RWPE2 (cell line): Measurements from ENCODE around the gene HVCN1.

Experiments used
- ATAC-seq: fragments of 200-7000 bp; cut with Tn5 transposase; 3 replicates; pipeline ENCODE4 v1.9.1; 2021; ENCODE audit warnings: low read depth
- DNase-seq: peaks from one replicate; pipeline ENCODE4 v3.0.0-alpha.2; 2020; ENCODE audit warnings: low spot score
- H3K27ac ChIP-seq: fragments of 450-650 bp; 2 replicates; pipeline ENCODE4 v1.5.1; 2017; ENCODE audit warnings: mild to moderate bottlenecking; ENCODE audit not compliant: poor library complexity, severe bottlenecking
- H3K27me3 ChIP-seq: fragments of 250-450 bp; sonication (Bioruptor Pico); 2 replicates; pipeline ENCODE4 v1.5.1; 2021; ENCODE audit warnings: mild to moderate bottlenecking, moderate library complexity; ENCODE audit not compliant: insufficient read depth, poor library complexity, severe bottlenecking
- H3K36me3 ChIP-seq: fragments of 250-450 bp; sonication (Bioruptor Pico); 2 replicates; pipeline ENCODE4 v1.5.1; 2020; ENCODE audit warnings: low read depth, mild to moderate bottlenecking, moderate library complexity
- H3K4me1 ChIP-seq: fragments of 250-450 bp; sonication (Bioruptor Pico); 2 replicates; pipeline ENCODE4 v1.5.1; 2021; ENCODE audit warnings: mild to moderate bottlenecking, moderate library complexity; ENCODE audit not compliant: insufficient read depth, poor library complexity, severe bottlenecking
- H3K4me3 ChIP-seq: fragments of 250-450 bp; sonication (Bioruptor Pico); 2 replicates; pipeline ENCODE4 v1.5.1; 2021; ENCODE audit warnings: mild to moderate bottlenecking, moderate library complexity; ENCODE audit not compliant: severe bottlenecking
- H3K9me3 ChIP-seq: fragments of 250-450 bp; sonication (Bioruptor Pico); 2 replicates; pipeline ENCODE4 v1.5.1; 2021; ENCODE audit warnings: mild to moderate bottlenecking, moderate library complexity; ENCODE audit not compliant: severe bottlenecking
- CTCF ChIP-seq: fragments of 450-650 bp; IDR thresholded peaks from one replicate; pipeline ENCODE4 v1.5.1; 2017; ENCODE audit warnings: mild to moderate bottlenecking, moderate library complexity; ENCODE audit not compliant: poor library complexity, severe bottlenecking

Gene HVCN1

GRCh38 chr12:110679201-110679600 is 9.7 kb downstream of the HVCN1 start:
- Histone ChIP-seq H3K9me3 (no peaks in the 10 kb centered on the region), H3K27me3 (no peaks in the 10 kb centered on the region), H3K27ac (no peak overlapping the region), H3K36me3 (no peaks in the 10 kb centered on the region), H3K4me3 (no peak overlapping the region), H3K4me1 (no peaks in the 10 kb centered on the region)
- DNase-seq (no peak), ATAC-seq (no peak)
- TF ChIP-seq CTCF, result no peak

GRCh38 chr12:110677982-110678381 is 10.9 kb downstream of the HVCN1 start:
- H3K27ac ChIP-seq, result no peak overlapping the region
- no peaks in the 10 kb centered on the region for H3K9me3 ChIP-seq
- no peaks in the 10 kb centered on the region for H3K36me3 ChIP-seq
- TF ChIP-seq CTCF, result no peak
- no peaks in the 10 kb centered on the region for H3K4me1 ChIP-seq
- H3K27me3 ChIP-seq, result no peaks in the 10 kb centered on the region
- DNase-seq, result no peak
- ATAC-seq, result no peak
- no peak overlapping the region for H3K4me3 ChIP-seq

GRCh38 chr12:110677206-110677911 is 11.6 kb downstream of the HVCN1 start:
- TF ChIP-seq CTCF, result no peak
- H3K36me3 ChIP-seq, result no peaks in the 10 kb centered on the region
- no peak for ATAC-seq
- H3K4me3 ChIP-seq, result no peak overlapping the region
- H3K27ac ChIP-seq, result no peak overlapping the region
- no peak for DNase-seq
- H3K4me1 ChIP-seq, result no peaks in the 10 kb centered on the region
- H3K9me3 ChIP-seq, result no peaks in the 10 kb centered on the region
- H3K27me3 ChIP-seq, result no peaks in the 10 kb centered on the region

GRCh38 chr12:110676171-110676570 is 12.7 kb downstream of the HVCN1 start:
- no peaks in the 10 kb centered on the region for H3K4me1 ChIP-seq
- no peak overlapping the region for H3K4me3 ChIP-seq
- no peak overlapping the region for H3K27ac ChIP-seq
- no peaks in the 10 kb centered on the region for H3K36me3 ChIP-seq
- no peaks in the 10 kb centered on the region for H3K27me3 ChIP-seq
- no peaks in the 10 kb centered on the region for H3K9me3 ChIP-seq
- DNase-seq (no peak), ATAC-seq (no peak)
- TF ChIP-seq CTCF, result no peak

GRCh38 chr12:110670161-110670701 is 18.7 kb downstream of the HVCN1 start:
- no peak for TF ChIP-seq CTCF
- Histone ChIP-seq H3K27ac (no peak overlapping the region), H3K27me3 (no peaks in the 10 kb centered on the region), H3K4me1 (no peaks in the 10 kb centered on the region), H3K9me3 (no peaks in the 10 kb centered on the region), H3K4me3 (no peak overlapping the region), H3K36me3 (no peaks in the 10 kb centered on the region)
- ATAC-seq (no peak), DNase-seq (no peak)
